B cell (primary cell): Measurements from ENCODE around the gene TXNRD1.

Source experiments
- EZH2 ChIP-seq: IDR thresholded peaks from 2 replicates; pipeline ENCODE4 v1.6.1; 2012; ENCODE audit warnings: borderline replicate concordance, low read depth, mild to moderate bottlenecking, moderate library complexity, low read length; ENCODE audit not compliant: insufficient read depth, poor library complexity, severe bottlenecking
- TF ChIP-seq, protein P1 (sequence below): fragments of 200-600 bp; IDR thresholded peaks from one replicate; pipeline ENCODE4 v1.8.0; 2022; ENCODE audit warnings: antibody characterized with exemption, mild to moderate bottlenecking

GRCh38 chr12:104374806-104375205 is 159.2 kb downstream of the TXNRD1 start:
- TF ChIP-seq, protein P1, sequence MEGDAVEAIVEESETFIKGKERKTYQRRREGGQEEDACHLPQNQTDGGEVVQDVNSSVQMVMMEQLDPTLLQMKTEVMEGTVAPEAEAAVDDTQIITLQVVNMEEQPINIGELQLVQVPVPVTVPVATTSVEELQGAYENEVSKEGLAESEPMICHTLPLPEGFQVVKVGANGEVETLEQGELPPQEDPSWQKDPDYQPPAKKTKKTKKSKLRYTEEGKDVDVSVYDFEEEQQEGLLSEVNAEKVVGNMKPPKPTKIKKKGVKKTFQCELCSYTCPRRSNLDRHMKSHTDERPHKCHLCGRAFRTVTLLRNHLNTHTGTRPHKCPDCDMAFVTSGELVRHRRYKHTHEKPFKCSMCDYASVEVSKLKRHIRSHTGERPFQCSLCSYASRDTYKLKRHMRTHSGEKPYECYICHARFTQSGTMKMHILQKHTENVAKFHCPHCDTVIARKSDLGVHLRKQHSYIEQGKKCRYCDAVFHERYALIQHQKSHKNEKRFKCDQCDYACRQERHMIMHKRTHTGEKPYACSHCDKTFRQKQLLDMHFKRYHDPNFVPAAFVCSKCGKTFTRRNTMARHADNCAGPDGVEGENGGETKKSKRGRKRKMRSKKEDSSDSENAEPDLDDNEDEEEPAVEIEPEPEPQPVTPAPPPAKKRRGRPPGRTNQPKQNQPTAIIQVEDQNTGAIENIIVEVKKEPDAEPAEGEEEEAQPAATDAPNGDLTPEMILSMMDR: no peak
- no peak for TF ChIP-seq EZH2
